HG03558 (cell line): Measurements from ENCODE around the gene PEX6.
"Not testable (repeated sequence)": the region's sequence is repeated elsewhere in the genome, so short reads cannot be mapped to it uniquely, and the experiment has no call there.

ENCODE experiments used
- ATAC-seq: cut with Tn5 transposase; IDR thresholded peaks from one replicate; pipeline ENCODE4 v1.9.1; 2021; ENCODE audit warnings: moderate number of reproducible peaks; ENCODE audit not compliant: unreplicated experiment; ENCODE audit errors: extremely low read depth

The PEX6 gene

DNA sequence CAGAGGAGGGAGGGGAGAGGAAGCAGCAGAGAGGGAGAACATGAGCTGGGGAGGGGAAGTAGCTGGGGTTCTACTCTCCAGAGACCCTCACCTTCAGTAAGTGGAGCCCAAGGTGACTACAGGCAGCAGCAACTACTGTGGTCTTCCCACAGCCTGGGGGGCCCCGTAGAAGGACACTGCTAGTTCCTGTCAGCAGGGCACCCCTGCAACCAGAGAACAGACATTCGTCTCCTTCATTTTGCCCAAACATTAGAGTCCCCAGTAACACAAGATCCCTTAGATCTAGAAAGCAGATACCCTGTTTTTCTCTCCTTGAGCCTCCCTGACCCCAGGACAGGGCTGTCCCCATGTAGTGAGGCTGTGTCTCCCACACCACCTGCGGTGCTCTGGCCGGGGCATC, 10.2 kb downstream of the PEX6 start:
- ATAC-seq, result no peak

DNA sequence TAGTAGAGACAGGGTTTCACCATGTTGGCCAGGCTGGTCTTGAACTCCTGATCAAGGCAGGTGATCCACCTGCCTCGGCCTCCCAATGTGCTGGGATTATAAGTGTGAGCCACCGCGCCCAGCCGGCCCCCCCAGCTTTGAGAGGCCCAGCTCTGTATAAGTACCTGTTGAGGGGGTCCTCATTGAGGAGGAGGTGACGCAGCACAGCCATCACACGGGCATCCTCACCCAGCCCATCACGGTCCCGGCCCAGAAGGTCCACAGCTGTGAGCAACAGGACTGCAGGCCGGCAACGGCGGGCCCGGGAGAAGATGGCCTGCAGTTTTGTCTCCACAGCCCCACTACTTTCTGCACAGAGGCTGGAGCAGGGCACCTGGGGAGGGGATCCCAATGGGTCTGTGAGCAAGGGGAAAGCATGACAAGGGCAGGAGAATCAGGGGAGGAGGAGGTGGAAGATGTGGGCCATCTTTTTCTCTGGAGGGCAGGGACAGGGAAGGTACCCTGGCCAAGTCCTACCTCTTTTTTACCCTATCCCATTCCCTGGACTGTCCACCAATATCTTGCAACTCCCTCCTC, 10.8 kb downstream of the PEX6 start:
- ATAC-seq, result no peak

DNA sequence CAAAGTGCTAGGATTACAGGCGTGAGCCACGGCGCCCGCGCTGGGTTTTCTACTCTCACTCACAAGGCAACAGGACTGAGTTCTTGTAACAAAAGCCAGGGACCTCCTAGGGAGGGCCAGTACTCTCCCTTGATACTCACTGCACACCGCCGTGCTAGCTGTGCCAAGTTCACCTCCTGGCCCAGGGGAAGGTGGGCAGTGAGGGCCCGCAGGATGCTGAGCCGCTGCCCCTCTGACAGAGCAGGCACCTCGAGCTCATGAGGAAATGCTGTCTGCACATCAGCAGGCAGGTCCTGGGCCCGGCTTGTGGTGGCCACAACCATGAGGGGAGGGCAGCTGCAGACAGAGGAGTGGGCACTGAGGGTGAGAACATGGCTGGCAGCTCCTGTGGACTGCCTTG, 11.8 kb downstream of the PEX6 start:
- ATAC-seq, result no peak

DNA sequence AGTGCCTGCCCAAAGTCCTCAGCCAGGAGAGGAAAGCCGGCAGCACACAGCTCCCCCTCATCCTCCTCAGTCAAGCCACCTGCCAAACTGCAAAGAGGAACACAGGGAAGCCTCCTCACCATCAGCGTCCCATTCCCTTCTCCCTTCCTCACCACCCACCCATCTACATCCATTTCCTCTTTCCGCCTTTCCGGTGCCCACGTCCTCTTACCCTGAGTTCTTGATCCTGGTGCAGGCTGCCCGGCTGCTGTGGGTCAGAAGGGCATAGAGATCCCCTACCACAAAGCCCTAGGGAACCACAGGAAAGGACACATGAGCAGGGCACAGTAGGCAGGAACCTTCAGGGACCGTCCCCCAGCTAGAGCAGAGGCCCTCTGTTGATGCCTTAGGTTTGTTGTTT, 12.4 kb downstream of the PEX6 start:
- no peak for ATAC-seq

DNA sequence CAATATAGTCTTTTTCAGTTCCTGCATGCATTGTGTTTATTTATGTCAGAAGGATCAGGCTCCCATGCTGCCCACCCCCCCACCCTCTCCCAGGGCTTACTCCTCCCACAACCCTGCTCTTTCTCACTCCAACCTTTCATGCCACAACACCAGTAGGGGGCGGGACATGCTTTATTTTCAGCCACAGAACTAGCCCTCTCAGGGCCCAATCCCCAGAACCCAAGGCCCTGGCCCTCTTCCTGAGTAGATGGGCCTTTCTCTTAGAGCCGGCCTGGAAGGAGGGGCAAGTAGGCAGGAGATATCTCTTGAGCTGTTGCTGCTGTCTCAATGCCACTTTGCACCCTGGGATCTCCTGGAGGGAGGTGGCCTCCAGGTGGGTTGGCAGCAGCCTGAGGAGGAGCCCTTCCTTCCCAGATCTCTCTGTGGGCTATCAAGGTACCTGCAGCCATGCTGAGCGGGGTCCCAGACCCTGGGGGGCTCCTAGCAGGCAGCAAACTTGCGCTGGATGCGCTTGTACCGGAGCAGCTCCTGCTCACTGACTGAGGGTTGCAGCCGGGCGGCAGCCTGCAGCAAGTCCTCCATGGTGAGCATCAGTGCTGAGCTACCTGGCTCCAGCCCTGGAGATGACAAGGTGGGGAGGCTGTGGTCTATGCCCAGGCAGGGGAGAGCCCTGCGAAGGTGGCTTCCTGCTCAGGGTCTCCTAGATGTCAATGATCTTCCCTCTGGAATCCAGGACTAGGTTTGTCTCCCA, 15.0 kb downstream of the PEX6 start:
- ATAC-seq, result no peak

DNA sequence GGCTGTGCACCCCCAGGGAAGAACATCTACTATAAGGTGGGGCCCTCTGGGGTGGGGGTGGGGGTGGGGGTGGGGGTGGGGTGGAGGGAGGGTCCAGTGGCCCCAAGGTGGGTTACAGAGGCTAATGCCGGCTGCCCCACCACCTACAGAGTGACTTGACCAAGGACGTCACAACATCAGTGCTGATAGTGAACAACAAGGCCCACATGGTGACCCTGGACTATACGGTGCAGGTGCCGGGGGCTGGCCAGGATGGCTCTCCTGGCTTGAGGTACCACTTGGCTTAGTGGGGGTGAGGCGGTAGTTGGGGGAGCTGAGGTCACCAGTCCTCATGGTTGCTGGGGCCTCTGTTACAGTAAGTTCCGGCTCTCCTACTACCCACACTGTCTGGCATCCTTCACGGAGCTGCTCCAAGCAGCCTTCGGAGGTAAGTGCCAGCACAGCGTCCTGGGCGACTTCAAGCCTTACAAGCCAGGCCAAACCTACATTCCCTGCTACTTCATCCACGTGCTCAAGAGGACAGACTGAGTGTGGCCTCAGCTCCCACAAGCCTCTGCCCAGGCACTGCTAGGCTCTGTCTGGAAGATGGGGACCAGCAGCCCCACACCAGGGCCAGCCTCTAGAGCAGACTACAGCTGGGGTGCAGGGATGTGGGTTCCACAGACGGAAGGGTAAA, 15.7 kb downstream of the PEX6 start:
- ATAC-seq, result no peak

DNA sequence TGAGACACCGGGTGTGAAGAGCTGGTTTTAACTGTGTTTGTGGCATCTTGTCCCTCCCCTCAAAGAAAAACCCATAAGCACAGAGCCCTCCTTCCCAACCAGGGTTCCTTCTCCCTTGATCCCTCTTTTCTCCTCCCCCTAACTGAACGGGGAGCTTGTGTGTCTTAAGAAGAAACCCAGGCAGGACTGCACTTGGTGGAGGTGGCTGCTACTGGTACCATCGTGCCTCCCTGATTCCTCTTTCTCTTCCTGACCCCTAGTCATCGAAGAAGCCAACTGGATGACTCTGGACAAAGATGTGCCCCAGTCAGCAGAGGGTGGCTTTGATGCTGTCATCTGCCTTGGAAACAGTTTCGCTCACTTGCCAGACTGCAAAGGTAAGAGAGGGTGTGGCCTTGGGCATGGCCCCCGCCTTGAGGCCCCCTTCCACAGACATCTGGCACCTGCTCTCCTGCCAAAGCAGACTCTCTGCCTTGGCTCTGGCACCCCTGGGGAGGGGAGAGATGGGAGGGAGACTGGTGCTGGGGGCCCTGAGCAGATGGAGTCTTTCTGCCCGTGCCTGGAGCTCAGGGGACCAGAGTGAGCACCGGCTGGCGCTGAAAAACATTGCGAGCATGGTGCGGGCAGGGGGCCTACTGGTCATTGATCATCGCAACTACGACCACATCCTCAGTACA, 16.3 kb downstream of the PEX6 start:
- no peak for ATAC-seq

DNA sequence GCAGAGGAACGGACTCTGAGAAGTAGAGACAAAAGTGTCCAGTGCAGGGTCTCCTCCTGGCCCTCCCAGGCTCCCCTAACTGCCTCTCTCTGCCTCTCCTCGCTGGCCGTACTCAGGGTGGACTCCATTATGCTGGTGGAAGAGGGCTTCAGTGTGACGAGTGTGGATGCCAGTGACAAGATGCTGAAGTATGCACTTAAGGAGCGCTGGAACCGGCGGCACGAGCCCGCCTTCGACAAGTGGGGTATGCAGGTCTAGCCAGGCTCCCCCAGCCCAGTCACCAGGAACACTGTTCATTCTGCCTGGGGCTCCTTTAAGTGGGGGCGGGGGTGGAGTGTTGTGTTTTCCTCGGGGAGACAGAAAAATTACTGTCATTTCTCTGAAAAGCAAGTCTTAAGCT, 16.9 kb downstream of the PEX6 start:
- no peak for ATAC-seq

DNA sequence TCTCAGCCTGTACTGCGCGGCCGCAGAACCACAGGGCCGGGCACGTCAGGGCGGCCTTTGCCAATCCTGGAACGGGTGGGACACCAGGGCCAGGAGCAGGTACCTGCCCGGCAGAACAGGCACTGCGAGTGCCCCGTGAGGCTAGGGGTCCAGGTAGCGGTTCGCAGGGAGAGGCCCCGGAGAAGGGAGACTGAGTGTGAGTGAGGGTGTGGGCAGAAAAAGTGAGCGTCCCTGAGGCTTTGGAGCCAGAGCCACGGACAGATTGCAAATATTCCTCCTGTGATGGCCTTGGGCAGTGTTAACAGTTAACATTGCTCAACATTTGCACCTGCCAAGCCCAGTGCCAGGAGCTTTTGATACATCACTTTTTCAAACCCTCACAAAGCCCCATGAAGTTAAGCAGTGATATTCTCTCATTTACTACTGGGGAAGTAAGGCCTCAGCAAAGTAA, 17.9 kb downstream of the PEX6 start:
- ATAC-seq, result no peak

DNA sequence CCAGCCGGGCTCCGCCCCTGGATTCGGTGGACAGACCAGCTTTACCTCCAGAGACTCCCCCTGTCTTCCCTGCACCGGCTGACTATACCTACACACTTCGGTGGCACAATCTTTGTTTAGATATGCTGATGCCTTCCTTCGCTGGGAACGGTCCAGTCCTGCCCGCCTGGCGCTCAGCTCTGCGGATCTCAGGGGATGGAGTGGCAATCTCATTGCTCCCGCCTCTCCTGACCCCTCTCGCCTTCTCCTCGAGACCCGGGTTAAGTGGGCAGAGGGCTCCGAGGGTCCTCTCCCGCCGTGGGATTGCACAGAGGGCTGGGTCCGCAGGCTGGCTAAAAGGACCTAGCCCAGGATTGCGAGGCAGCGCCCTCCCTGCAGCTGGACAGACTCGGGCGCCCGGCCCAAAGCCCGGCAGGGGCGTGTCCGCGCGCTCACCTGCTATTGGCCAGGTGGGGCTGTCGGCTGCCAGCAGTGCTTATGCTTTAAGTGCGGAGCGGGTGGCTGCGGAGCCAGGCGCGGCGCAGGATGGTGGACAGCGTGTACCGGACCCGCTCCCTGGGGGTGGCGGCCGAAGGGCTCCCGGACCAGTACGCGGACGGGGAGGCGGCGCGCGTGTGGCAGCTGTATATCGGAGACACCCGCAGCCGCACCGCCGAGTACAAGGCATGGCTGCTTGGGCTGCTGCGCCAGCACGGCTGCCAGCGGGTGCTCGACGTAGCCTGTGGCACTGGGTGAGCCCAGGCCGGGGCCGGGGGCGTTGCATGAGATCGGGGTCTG, 18.6 kb downstream of the PEX6 start, which contains the start of gene GNMT:
TSS of gene GNMT (plus strand) at position 512 of the 777 bp plus-strand sequence. CDS start at position 526, 14 bp downstream.
- ATAC-seq, result no peak

DNA sequence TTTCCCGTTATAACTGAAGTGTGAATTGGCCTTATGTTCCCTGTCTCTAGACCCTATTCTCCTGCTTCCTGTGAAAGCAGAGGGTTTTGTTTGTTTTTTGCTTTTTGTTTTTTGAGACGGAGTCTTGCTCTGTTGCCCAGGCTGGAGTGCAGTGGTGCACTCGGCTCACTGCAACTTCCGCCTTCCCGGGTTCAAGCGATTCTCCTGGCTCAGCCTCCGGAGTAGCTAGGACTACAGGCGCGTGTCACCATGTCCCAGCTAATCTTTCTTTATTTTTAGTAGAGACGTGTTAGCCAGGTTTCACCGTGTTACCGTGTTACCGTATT, 19.1 kb downstream of the PEX6 start:
- no peak for ATAC-seq

DNA sequence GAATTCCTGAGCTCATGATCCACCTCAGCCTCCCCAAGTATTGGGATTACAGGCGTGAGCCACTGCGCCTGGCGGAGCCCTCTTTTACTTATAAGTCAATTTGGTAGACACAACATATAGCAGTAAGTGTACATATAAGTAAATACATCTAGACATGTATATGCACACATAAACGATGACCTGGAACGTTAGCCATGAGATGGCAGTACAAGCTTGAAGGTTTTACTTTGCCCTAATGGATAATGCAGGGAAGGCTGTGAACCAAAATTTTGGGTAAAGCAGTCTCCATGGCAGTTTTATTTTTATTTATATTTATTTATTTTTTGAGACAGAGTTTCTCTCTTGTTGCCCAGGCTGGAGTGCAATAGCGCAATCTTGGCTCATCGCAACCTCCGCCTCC, 20.9 kb downstream of the PEX6 start:
- ATAC-seq, result no peak

DNA sequence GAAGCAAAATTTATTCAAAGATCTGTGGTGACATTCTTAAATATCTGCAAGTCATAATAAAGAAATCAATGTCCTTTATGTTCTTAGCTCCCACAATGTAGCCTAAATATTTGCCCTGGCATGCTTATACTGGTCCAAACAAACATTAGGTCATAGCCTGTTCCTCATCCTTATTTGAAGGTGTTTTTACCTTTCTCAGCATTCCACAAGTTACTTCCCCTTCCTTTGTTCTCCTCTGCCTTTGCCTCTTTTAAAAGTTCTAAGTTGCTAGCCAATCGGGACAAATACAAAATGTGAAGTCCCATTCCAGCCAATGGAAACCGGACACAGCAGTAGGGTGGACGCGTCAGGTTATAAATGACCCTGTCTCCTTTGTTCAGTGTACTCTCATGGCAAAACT, 24.6 kb downstream of the PEX6 start:
- not testable (repeated sequence) for ATAC-seq

DNA sequence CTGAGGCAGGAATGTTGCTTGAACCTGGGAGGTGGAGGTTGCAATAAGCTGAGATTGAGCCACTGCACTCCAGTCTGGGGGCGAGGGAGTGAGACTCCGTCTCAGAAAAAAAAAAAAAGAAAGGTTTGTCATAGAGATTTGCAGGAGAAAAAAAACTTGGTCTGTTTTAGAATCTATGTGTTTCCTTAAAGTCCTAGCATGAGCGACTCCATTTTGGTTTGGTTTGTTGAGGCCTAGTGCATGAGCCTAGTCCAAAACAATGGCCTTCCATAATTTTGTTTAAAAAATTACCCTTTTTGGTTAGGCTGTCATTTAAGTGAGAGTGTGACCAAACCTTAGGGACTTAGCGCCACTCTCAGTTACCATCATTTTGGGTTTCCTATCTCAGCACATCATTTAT, 26.6 kb downstream of the PEX6 start:
- no peak for ATAC-seq

DNA sequence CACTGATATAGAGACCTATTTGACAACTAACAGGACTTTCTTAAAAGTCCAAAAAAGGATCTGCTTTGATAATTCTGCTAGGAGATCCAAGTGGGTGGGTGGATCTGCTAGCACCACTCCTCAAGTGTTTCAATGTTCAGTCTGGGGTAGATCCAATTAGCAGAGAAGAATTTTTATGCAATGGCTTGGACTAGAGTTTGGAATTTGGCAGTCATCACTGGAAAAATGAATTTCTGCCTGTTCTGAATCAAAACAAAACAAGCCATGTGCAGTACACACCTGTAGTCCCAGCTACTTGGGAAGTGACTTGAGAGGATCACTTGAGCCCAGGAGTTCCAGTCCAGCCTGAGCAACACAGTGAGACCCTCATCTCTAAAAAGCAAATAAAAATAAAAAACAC, 31.0 kb downstream of the PEX6 start:
- no peak for ATAC-seq

DNA sequence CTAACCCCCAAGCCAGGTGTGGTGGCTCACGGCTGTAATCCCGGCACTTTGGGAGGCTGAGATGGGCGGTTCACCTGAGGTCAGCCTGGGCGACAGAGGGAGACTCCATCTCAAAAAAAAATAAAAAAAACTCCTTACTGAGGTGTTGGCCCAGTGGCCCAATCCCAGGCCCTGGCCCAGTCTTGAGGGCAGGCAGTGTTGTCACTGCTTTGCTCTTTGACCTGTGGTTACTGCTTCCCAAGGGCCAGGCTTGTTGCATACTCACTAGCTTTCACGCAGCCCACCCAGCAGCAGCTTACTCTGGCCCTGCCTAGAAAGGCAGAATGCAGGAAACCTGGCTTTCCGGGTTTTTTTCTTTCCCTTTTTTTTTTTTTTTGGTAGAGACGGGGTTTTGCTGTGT, 36.5 kb downstream of the PEX6 start:
- ATAC-seq, result no peak

DNA sequence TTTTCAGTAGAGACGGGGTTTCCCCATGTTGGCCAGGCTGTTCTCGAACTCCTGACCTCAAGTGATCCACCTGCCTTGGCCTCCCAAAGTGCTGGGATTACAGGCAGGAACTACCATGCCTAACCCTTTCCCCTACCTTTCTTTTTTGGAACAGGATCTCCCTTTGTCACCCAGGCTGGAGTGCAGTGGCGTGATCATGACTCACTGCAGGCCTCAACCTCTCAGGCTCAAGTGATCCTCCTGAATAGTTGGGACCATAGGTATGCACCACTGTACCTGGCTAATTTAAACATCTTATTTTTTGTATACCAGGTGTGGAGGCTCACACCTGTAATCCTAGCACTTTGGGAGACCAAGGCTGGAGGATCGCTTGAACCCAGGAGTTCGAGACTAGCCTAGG, 37.6 kb downstream of the PEX6 start:
- not testable (repeated sequence) for ATAC-seq

DNA sequence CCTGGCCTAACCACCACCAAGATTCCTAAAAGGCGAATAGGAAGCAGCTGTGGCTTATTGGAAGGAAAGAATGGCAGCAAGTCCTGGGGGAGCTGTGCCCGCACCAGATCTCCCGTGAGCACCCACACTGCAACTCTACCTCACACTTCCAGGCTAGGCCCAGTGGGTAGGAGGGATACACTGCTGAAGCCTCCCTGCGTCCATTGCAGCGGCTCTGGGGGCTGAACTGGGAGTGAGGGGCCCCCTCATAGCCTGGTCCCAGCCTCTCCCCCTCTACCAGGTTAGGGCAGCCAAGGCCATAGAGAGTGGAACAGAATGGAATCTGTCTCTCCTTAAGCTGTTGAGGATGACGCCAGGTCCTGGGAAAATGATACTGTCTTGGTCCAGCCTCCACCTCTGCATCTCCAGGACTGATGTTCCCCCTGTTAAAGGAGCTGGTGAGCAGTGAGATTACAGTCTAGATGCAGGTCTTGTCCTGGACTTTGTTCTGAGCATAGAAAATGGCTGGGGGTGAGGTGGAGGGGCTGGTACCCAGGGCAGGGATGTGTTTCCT, 38.4 kb downstream of the PEX6 start:
- ATAC-seq, result no peak

DNA sequence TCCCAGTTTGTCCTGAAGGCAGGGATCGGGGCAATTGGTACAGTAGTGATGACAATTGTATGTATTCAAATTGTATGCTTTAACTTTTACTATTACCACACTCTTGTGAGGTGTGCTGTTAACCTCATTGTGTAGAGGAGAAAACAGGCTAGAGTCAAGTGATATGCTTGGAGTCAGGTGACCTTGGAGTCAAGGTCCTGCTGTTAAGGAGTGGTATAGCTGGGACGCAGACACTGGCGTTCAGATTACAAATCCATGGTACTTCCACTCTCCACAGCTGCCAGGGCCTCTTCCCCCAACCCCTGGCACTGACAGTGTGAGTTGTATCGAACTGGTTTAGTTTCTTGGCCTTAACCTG, 39.2 kb downstream of the PEX6 start:
- ATAC-seq, result no peak
